ENCODE results near the gene UBE3D. TPM values are rescaled to one million over a fixed set of nuclear protein-coding genes. Genes with fewer than 3 reads are reported as not detected.

The UBE3D gene
- total RNA-seq, 1 donor from 2014 or later = 0.21 TPM

GRCh38 chr6:83097675-83098074 is 32.0 kb upstream of the UBE3D start:
- no peak for DNase-seq (ENCODE audit: low spot score in 2 of 2)
- Histone ChIP-seq H3K27ac (no peak overlapping the region), H3K9me3 (no peaks in the 10 kb centered on the region), H3K4me1 (no peaks in the 10 kb centered on the region), H3K4me3 (no peak overlapping the region), H3K36me3 (peaks cover 0 to 6% of the 10 kb centered on the region in 2 donors), H3K27me3 (no peaks in the 10 kb centered on the region)
- intact Hi-C loops (cut with DNase I) = no loop called here
- no peak for TF ChIP-seq CTCF (IDR thresholded peaks at IDR 0.05)

DNA sequence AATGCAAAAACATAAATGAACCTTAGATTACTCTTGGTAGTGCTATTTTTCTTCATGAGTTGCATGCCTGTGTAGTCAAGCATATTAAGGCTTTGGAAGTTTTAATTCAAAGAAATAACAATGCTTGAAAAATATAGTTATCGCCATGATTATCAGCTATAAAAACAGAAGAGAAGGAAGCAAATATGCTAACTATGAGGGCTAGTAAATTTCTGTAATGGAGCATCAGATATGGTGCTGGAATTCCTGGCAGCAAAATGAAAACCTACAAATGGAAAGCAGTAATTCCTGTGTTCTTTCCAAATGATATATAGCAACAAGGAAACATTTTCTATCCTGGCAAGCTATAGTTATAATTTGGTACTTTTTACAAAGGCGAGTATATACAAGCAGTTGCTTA is 31.6 kb upstream of the UBE3D start:
- no peak overlapping the region for H3K4me3 ChIP-seq
- no peak for DNase-seq (ENCODE audit: low spot score in 2 of 2)
- intact Hi-C loops (cut with DNase I) = no loop called here
- TF ChIP-seq CTCF (IDR thresholded peaks at IDR 0.05) = no peak
- no peak overlapping the region for H3K27ac ChIP-seq
- H3K4me1 ChIP-seq = no peaks in the 10 kb centered on the region
- H3K27me3 ChIP-seq = no peaks in the 10 kb centered on the region
- peaks cover 0 to under 1% of the 10 kb centered on the region in 2 donors for H3K36me3 ChIP-seq
- H3K9me3 ChIP-seq = no peaks in the 10 kb centered on the region

DNA sequence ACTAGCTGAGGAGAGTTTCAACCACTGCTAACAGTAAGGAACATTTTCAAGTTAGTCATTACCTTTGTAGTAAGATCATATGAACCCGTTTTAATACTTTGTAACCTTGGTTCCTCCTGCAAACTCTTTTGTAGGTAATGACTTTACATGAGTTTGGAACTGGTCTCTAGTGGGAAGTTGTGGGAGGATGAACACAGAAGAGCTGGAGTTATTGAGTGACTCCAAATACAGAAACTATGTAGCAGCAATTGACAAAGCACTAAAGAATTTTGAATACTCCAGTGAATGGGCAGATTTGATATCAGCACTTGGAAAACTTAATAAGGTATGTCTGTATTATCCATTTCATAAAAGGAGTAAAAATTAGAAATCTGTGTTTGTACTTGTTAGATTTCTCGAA is 31.1 kb upstream of the UBE3D start:
- TF ChIP-seq CTCF (IDR thresholded peaks at IDR 0.05) = no peak
- H3K27ac ChIP-seq = no peak overlapping the region
- H3K4me1 ChIP-seq = no peaks in the 10 kb centered on the region

DNA sequence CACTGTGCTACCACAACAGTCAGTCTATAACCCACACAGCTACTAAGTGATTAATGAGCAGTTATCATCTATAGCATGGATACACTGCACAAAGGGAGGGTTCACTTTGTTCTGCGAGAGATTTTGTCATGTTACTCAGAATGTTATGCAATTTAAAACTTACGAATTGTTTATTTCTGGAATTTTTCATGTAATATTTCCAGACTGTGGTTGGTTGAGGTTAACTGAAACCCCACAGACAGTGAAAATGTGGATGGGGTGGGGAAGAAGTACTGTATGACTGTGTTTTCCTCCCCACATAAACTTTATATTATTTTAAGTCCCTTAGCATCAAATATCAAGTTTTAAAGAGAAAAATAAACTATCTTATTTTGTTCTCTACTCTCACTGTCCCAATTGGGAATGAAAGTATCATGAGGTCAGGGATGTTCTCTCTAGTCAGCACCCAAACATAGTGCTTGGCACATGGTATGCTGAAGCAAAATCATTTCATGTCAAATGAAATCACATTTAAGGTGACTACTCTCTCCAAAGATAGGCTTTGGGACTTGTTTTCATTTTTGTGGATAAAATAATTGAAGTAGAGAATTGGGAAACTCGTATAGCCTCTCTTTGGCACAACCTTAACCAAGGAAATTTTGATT is 27.2 kb upstream of the UBE3D start:
- TF ChIP-seq CTCF (IDR thresholded peaks at IDR 0.05) = no peak
- no peak for DNase-seq (ENCODE audit: low spot score in 2 of 2)

More for the DNA sequence above, 31.1 kb upstream of the UBE3D start:
- intact Hi-C loops (cut with DNase I) = no loop called here
- H3K9me3 ChIP-seq = no peaks in the 10 kb centered on the region
- DNase-seq (ENCODE audit: low spot score in 2 of 2) = no peak
- no peak overlapping the region for H3K4me3 ChIP-seq
- no peaks in the 10 kb centered on the region for H3K27me3 ChIP-seq
- H3K36me3 ChIP-seq = no peaks in the 10 kb centered on the region

GRCh38 chr6:83086751-83087150 is 21.1 kb upstream of the UBE3D start:
- intact Hi-C loops (cut with DNase I) = no loop called here
- TF ChIP-seq CTCF (IDR thresholded peaks at IDR 0.05) = no peak
- H3K4me1 ChIP-seq = no peaks in the 10 kb centered on the region
- H3K36me3 ChIP-seq = no peaks in the 10 kb centered on the region
- H3K27ac ChIP-seq = no peak overlapping the region
- no peak for DNase-seq (ENCODE audit: low spot score in 2 of 2)
- H3K27me3 ChIP-seq = no peaks in the 10 kb centered on the region
- no peak overlapping the region for H3K4me3 ChIP-seq
- H3K9me3 ChIP-seq = no peaks in the 10 kb centered on the region

More for the DNA sequence above, 27.2 kb upstream of the UBE3D start:
- intact Hi-C loops (cut with DNase I) = no loop called here
- H3K36me3 ChIP-seq = no peaks in the 10 kb centered on the region
- H3K4me1 ChIP-seq = no peaks in the 10 kb centered on the region
- H3K9me3 ChIP-seq = no peaks in the 10 kb centered on the region
- no peak overlapping the region for H3K27ac ChIP-seq
- no peak overlapping the region for H3K4me3 ChIP-seq
- no peaks in the 10 kb centered on the region for H3K27me3 ChIP-seq

DNA sequence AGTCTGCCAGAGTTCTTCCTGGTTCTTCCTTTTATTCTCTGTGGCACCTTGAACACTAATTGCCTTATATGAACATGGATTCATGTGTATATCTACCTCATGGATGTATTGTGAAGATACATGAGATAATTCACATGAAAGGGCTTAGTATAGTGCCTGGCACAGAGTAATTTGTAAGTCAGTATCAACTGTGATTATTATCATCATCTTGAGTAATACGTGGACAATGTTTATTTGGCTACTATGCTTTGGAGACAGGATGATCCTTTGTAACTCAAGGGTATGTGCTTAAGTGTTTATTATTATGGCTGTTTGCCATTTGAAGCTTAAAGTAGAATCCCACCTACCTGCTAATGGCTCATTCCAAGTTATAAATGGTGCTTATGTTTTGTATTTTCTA is 17.8 kb upstream of the UBE3D start:
- Histone ChIP-seq H3K27me3 (no peaks in the 10 kb centered on the region), H3K36me3 (no peaks in the 10 kb centered on the region), H3K27ac (no peak overlapping the region), H3K9me3 (no peaks in the 10 kb centered on the region), H3K4me1 (no peaks in the 10 kb centered on the region), H3K4me3 (no peak overlapping the region)
- intact Hi-C loops (cut with DNase I) = no loop called here
- TF ChIP-seq CTCF (IDR thresholded peaks at IDR 0.05) = no peak
- no peak for DNase-seq (ENCODE audit: low spot score in 2 of 2)

All from ascending aorta (tissue), 2 donors.